Common myeloid progenitor, CD34-positive (primary cell): ENCODE data around the gene MCM3AP.

Experiments used
- CTCF ChIA-PET: fragments of 350-600 bp; sonication (Branson Sonifier 250); formaldehyde crosslinking; loops from one replicate; lab custom pipeline; 2021; ENCODE audit warnings: antibody characterized with exemption; lab: Charles Lee
- POLR2A ChIA-PET: fragments of 350-600 bp; sonication (Branson Sonifier 250); formaldehyde crosslinking; loops from one replicate; lab custom pipeline; 2021; ENCODE audit warnings: antibody characterized with exemption; lab: Charles Lee
- DNase-seq, 3 donors: peaks; one replicate each; pipeline versions ENCODE4 v3.0.0 to v3.0.0-alpha.2; 2013
- H3K27ac ChIP-seq, 2 experiments: 1 replicate in 1 of 2; 2 replicates in 1 of 2; pipeline ENCODE4 v1.7.0; 2013; ENCODE audit warnings: inconsistent platforms in 2 of 2, low read length in 2 of 2, mild to moderate bottlenecking in 2 of 2, low read depth in 1 of 2, moderate library complexity in 1 of 2; ENCODE audit not compliant: severe bottlenecking in 2 of 2, insufficient read depth in 1 of 2, poor library complexity in 1 of 2
- H3K27me3 ChIP-seq, 5 experiments: replicated peaks in 2 of 5; 1 replicate in 3 of 5; 2 replicates in 2 of 5; pipeline versions ENCODE4 v1.6.1 to v1.7.0; 2013; ENCODE audit warnings: low read length in 4 of 5, mild to moderate bottlenecking in 2 of 5, moderate library complexity in 2 of 5, inconsistent platforms in 1 of 5; ENCODE audit not compliant: insufficient read depth in 5 of 5, control insufficient read depth in 4 of 5
- H3K36me3 ChIP-seq, 4 experiments: 1 replicate in 2 of 4; 2 replicates in 2 of 4; pipeline versions ENCODE4 v1.6.1 to v1.7.0; 2013; ENCODE audit warnings: low read length in 3 of 4, control low read depth in 1 of 4, mild to moderate bottlenecking in 1 of 4; ENCODE audit not compliant: control insufficient read depth in 4 of 4, insufficient read depth in 4 of 4
- H3K4me1 ChIP-seq, 4 experiments: 1 replicate in 3 of 4; 2 replicates in 1 of 4; pipeline versions ENCODE4 v1.6.1 to v1.7.1; 2013; ENCODE audit warnings: low read length in 3 of 4, mild to moderate bottlenecking in 3 of 4, control low read depth in 1 of 4, inconsistent platforms in 1 of 4, moderate library complexity in 1 of 4; ENCODE audit not compliant: control insufficient read depth in 4 of 4, insufficient read depth in 4 of 4; ENCODE audit errors: control extremely low read depth in 1 of 4
- H3K4me3 ChIP-seq, 7 experiments: 1 replicate in 4 of 7; 2 replicates in 3 of 7; pipeline versions ENCODE4 v1.5.1 to v1.7.0; 2013; ENCODE audit warnings: mild to moderate bottlenecking in 7 of 7, low read length in 6 of 7, moderate library complexity in 6 of 7, inconsistent platforms in 2 of 7, low read depth in 2 of 7, control low read depth in 1 of 7; ENCODE audit not compliant: insufficient read depth in 4 of 7, control insufficient read depth in 1 of 7; ENCODE audit errors: extremely low read depth in 1 of 7
- H3K9me3 ChIP-seq, 5 experiments: 1 replicate in 4 of 5; 2 replicates in 1 of 5; pipeline versions ENCODE4 v1.6.1 to v1.7.1; 2013; ENCODE audit warnings: low read length in 4 of 5, mild to moderate bottlenecking in 2 of 5, inconsistent platforms in 1 of 5, low read depth in 1 of 5, moderate library complexity in 1 of 5; ENCODE audit not compliant: control insufficient read depth in 4 of 5, insufficient read depth in 2 of 5; ENCODE audit errors: control extremely low read depth in 1 of 5
- WGBS: methylation state at CpG from one replicate; pipeline ENCODE4 v1.1.5; 2013; ENCODE audit not compliant: insufficient coverage; 5-methylcytosine and 5-hydroxymethylcytosine counted together

Gene MCM3AP

GRCh38 chr21:46301759-46302158 is 16.3 kb upstream of the MCM3AP start:
- CTCF ChIA-PET, result interaction anchor here (1.8 kb wide), 1 partner anchor 10 kb away, joined by 5 read pairs; no protein-coding TSS in a partner anchor

GRCh38 chr21:46299167-46299566 is 13.8 kb upstream of the MCM3AP start:
- Histone ChIP-seq H3K4me1 (peaks cover 0 to 28% (median 16%) of the 10 kb centered on the region in 4 experiments), H3K9me3 (no peaks in the 10 kb centered on the region), H3K4me3 (no peak overlapping the region), H3K27me3 (no peaks in the 10 kb centered on the region), H3K27ac (no peak overlapping the region), H3K36me3 (peaks cover 8 to 33% (median 22%) of the 10 kb centered on the region in 4 experiments)
- CTCF ChIA-PET, result interaction anchor here (0.6 to 1.2 kb wide), 2 partner anchors 20 to 139 kb away, joined by 3 read pairs; no protein-coding TSS in a partner anchor
- DNase-seq, result no peak
- POLR2A ChIA-PET, result no interaction called here
- 88% methylated on average over 8 of the region's 9 CpGs for WGBS

More at GRCh38 chr21:46301759-46302158, 16.3 kb upstream of the MCM3AP start:
- no peak overlapping the region for H3K27ac ChIP-seq
- POLR2A ChIA-PET, result no interaction called here
- H3K4me1 ChIP-seq, result peaks cover 0 to 10% (median 5%) of the 10 kb centered on the region in 4 experiments
- H3K27me3 ChIP-seq, result no peaks in the 10 kb centered on the region
- DNase-seq, result no peak
- WGBS, result 100% methylated on average over 11 of the region's 14 CpGs
- H3K4me3 ChIP-seq, result no peak overlapping the region
- H3K36me3 ChIP-seq, result peaks cover 8 to 43% (median 32%) of the 10 kb centered on the region in 4 experiments
- no peaks in the 10 kb centered on the region for H3K9me3 ChIP-seq

GRCh38 chr21:46297338-46298271 is 12.2 kb upstream of the MCM3AP start:
- Histone ChIP-seq H3K36me3 (peaks cover 8 to 33% (median 19%) of the 10 kb centered on the region in 4 experiments), H3K9me3 (no peaks in the 10 kb centered on the region), H3K4me1 (peaks cover 0 to 28% (median 16%) of the 10 kb centered on the region in 4 experiments), H3K27ac (peak overlapping the region in 1 of 2 experiments; percentile 49), H3K27me3 (no peaks in the 10 kb centered on the region), H3K4me3 (peak overlapping the region in 6 of 7 experiments; percentile 33 to 74 (median 62))
- POLR2A ChIA-PET, result no interaction called here
- WGBS, result 3% methylated on average over 69 of the region's 84 CpGs
- DNase-seq, result peak in 1 of 3 donors; percentile 45
- CTCF ChIA-PET, result no interaction called here

GRCh38 chr21:46295996-46296752 is 10.8 kb upstream of the MCM3AP start:
- WGBS, result 64% methylated on average over 21 of the region's 29 CpGs
- peaks cover 0 to 30% (median 18%) of the 10 kb centered on the region in 4 experiments for H3K4me1 ChIP-seq
- peaks cover 8 to 30% (median 18%) of the 10 kb centered on the region in 4 experiments for H3K36me3 ChIP-seq
- CTCF ChIA-PET, result interaction anchor here (1.0 to 1.8 kb wide), 2 partner anchors 11 kb away, joined by 3 to 4 read pairs; partner anchors contain the start of genes MCM3AP and YBEY
- H3K27ac ChIP-seq, result peak overlapping the region in 1 of 2 experiments; percentile 43
- H3K27me3 ChIP-seq, result no peaks in the 10 kb centered on the region
- POLR2A ChIA-PET, result no interaction called here
- peak overlapping the region in 1 of 7 experiments; percentile 7 for H3K4me3 ChIP-seq
- DNase-seq, result peak in 2 of 3 donors; percentile 87
- peaks cover 0 to 10% (median 3%) of the 10 kb centered on the region in 5 experiments for H3K9me3 ChIP-seq

GRCh38 chr21:46295177-46295770 is 9.9 kb upstream of the MCM3AP start:
- CTCF ChIA-PET, result interaction anchor here (1.8 kb wide), 1 partner anchor 10 kb away, joined by 4 read pairs; the partner anchor contains the start of genes MCM3AP and YBEY
- peak overlapping the region in 1 of 2 experiments; percentile 59 for H3K27ac ChIP-seq
- peak in 2 of 3 donors; percentile 51 to 55 for DNase-seq

GRCh38 chr21:46294647-46295176 is 9.3 kb upstream of the MCM3AP start:
- CTCF ChIA-PET, result interaction anchor here (1.8 kb wide), 1 partner anchor 9 kb away, joined by 4 read pairs; the partner anchor contains the start of genes MCM3AP and YBEY
- peak overlapping the region in 1 of 2 experiments; percentile 59 for H3K27ac ChIP-seq
- peaks cover 0 to 35% (median 23%) of the 10 kb centered on the region in 4 experiments for H3K4me1 ChIP-seq
- no peak overlapping the region for H3K4me3 ChIP-seq
- no peaks in the 10 kb centered on the region for H3K27me3 ChIP-seq
- WGBS, result 52% methylated on average over 4 of the region's 10 CpGs
- H3K9me3 ChIP-seq, result peaks cover 0 to 10% (median 3%) of the 10 kb centered on the region in 5 experiments
- POLR2A ChIA-PET, result interaction anchor here (0.6 kb wide), 1 partner anchor 32 kb away, joined by 4 read pairs; no protein-coding TSS in a partner anchor
- DNase-seq, result peak; percentile 42 to 60 (median 51)
- H3K36me3 ChIP-seq, result peaks cover 4 to 17% (median 12%) of the 10 kb centered on the region in 4 experiments

More at GRCh38 chr21:46295177-46295770, 9.9 kb upstream of the MCM3AP start:
- Histone ChIP-seq H3K4me3 (peak overlapping the region in 1 of 7 experiments; percentile 10), H3K27me3 (no peaks in the 10 kb centered on the region), H3K4me1 (peaks cover 0 to 35% (median 23%) of the 10 kb centered on the region in 4 experiments), H3K36me3 (peaks cover 4 to 21% (median 14%) of the 10 kb centered on the region in 4 experiments), H3K9me3 (peaks cover 0 to 10% (median 3%) of the 10 kb centered on the region in 5 experiments)
- POLR2A ChIA-PET, result no interaction called here
- 58% methylated on average over 4 of the region's 9 CpGs for WGBS
